HG03097 (cell line): Measurements from ENCODE around the gene GLI2.

Experiments
- ATAC-seq: cut with Tn5 transposase; IDR thresholded peaks from one replicate; pipeline ENCODE4 v1.9.1; 2021; ENCODE audit not compliant: unreplicated experiment, low FRiP score

GLI2 gene

DNA sequence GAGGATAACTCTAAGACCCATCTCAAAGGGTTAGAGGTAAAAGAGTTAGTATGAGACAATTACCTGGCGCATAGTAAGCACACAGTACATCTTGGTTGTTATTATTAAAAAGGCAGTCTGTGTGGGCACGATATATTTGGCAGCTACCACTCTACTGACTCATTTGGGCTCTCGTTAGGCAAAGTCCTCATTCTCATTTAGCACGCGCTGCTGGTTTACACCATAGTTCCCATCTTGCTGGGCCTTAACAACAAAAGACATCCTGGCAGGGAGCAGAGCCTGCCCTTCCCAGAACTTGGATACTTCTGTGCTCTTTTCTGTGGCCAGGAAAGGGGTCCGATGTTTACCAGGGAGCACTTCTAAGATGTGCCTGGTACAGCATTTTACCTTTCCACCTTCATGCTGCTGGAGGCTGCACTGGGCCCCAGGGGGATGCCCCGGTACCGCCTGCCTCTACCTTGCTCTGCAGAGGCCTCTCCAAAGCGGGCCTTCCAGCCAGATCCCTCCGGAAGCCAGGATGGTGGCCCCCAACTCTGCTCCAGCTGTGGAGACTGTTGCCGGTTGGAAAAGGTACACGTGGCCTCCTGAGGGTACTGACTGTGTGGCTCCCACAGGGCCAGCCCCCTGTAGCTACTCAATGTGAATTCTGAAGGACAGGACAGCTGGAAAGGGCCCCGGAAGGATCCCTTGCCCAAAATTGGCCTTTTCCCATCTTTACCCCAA, 15.0 kb downstream of the GLI2 start:
- ATAC-seq: no peak

GRCh38 chr2:120751553-120751952, 15.9 kb downstream of the GLI2 start:
- ATAC-seq: no peak

GRCh38 chr2:120754067-120754960, 18.6 kb downstream of the GLI2 start:
- ATAC-seq: no peak

DNA sequence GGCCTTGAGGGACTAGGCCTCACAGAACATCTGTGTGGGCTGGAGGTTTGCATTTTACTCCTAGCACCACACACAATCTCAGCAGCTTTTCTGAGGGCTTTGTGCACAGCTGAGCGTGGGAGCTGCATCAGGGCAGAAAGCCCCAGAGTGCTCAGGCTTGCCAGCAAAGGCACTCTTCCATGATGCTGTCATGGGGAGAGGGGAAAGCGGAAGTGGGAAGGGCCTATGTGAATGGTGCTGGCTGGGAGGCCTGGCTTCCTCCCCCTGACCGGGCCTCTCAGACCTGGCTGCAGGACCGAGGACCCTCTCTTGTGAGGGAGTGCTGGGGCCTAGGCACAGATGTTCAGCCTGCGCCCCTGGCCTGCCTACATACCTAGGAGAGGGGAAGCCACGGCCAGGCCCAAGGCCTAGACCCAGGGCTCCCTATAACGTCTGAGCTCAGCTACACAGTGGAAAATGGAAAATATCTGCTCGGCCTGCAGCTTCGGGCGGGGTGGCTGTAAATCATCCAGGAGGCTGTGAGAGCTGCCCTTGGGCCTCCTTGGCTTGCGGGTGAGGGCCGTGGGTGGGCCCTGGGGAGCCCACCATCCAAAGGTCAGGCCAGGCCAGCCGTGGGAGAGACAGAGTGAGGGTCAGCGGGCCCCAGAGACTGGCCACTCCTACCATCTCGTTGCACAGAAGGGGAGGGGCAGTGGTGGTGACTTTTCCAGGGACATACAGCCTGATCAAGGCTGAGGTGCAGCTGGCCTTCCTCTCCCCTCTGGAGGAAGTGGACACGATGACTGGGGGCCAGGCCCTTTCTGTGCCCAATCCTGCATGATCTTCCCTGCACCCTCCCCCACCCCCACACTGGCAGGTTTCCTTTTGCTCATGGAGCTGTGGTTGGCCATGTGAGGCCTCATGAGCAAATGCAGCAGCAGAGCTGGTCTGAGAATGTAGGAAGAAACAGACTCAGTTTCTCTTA, 22.8 kb downstream of the GLI2 start:
- ATAC-seq: no peak

DNA sequence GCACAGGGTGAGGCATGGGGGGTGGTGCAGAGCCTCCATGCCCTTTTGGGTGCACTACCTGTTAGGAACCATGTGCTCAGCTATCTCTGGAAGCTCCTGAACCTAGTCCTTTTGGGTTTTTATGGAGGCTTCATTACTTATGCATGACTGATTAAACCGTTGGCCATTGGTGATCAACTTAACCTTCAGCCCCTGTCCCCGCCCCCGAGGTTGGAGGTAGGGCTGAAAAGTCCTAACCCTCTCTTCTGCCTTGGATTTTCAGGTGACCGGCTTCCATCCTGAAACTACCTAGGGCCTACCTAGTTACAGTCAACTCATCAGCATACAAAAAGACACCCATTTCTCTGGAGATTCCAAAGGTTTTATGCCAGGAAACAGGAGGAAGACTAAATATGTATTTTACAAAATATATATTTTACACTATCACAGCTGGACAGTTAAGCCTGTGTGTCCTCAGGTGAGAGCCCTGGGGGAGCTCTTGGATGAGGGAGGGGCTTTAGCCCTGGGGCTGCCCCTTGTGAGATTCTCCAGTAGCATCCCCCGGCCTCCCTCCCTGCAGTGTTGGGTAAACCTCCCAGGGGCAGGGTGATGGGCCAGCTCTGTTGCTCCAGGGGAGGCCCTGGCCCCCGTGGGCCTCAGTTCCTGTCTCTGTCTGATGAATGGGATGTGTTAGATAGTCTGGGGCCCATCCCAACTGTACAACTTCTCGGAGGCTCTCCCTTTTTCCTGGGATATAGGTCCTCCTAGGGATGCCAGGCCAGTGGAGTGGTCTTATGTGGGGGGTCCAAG, 24.1 kb downstream of the GLI2 start:
- ATAC-seq: no peak

- no peak for ATAC-seq
Measured at GRCh38 chr2:120760446-120761135, 24.9 kb downstream of the GLI2 start.

- ATAC-seq: no peak
Measured at GRCh38 chr2:120761164-120761861, 25.6 kb downstream of the GLI2 start.

GRCh38 chr2:120761911-120762310, 26.2 kb downstream of the GLI2 start:
- ATAC-seq: no peak

DNA sequence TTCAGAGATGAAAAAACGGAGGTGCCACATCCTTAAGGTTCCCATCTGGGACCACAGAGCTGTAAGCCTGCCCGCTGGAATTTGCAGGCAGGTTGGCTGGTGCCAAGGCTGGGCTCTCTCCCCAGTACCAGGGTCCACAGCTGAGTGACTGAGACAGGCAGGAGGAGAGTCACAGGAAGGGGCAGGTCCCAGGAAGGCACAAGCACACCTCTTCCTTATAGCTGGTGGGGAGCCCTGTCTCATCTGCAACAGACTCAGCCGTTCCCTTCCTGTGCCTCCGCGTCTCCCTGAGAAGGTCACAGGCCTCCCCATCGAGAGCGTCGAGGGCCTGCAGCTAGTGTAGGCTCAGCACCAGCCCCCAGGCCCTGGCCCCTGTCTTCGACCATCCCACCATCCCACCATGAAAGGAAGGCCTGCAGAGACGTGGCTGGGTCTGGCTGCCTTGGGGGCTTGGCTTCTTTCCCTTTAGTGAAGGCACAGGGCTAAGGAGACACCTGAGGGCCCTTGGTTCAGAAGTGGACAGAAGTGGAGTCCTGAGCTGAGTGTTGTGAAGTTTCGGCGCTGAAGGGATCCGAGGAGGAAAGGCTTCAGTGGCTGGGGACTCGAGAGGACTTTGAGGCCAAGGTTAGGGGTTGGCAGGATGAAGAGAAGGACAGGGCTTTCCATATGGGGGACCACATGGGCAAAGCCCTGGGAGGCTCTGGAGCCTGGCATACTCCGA, 26.8 kb downstream of the GLI2 start:
- ATAC-seq: no peak

DNA sequence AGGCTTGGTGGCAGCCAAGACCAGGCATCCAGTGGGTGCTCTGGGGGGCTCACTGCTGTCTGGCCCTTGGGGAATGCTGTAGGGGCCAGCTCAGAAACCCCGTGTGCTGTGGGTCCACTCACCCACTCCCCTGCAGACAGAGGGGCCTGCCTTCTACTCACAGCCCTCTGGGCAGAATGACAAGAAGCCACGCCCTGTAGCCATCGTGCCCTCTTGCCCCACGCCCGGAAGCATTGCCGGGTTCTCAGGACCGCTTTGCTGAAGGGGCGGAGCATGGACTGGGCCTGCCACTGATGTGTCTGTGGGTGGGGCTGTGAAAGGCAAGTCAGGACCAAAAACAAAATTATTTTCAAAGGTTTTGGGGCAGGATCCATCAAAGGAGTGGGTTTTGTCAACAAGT, 27.8 kb downstream of the GLI2 start:
- ATAC-seq: no peak

- no peak for ATAC-seq
Measured at GRCh38 chr2:120763931-120764330, 28.3 kb downstream of the GLI2 start.

DNA sequence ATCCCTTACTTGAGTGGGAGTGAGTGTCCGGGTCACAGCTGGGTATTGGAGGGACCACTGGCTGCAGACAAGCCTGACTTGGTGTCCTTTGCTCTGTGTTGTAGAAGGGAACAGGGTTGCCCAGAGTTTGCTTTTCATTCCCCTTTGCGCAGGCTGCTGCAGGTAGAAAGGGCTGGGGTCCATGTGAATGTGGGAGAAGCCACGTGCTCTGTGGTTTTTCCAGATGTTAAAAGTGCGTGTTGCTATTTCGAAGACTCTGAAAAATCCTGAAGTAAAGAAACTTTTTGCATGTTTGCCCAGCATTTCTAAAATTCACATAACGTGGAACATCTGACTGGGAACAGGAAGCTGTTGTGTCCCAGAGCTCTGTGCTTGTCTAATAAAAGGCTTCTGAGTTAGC, 28.8 kb downstream of the GLI2 start:
- ATAC-seq: no peak

DNA sequence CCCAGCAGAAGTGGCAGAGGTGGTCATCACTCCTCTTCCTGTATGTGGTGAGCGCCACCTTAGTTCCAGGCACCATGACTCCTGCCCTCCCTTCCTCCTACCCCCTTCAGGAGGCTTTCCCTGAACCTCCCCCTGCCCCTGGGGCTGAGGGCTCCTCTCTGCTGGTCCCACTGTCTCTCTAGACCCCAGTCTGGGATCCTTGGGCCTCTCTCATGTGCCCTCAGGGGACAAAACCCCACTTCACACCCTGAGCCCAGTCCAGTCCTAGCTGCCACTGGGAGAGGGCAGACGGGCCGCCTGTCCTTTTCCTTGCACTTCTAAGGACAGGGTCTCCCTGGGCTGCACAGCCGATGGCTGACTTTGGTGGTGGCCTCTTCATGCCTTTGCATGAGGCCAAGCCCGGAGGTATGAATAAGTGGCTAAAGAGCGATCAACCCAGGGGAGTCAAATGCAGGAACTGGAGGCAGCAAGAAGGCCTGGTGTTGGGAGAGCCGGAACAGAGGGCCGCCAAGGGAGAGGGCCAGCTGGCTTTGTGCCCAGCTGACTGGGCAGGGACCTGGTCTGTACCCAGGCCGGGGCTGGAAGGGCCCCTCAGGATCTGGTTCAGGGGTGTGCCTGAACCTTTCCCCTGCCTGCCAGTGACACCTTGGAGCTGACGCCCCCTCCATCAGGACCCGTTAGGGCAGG, 29.5 kb downstream of the GLI2 start:
- no peak for ATAC-seq

- ATAC-seq: no peak
Measured at GRCh38 chr2:120765678-120766469, 30.2 kb downstream of the GLI2 start.

- ATAC-seq: no peak
Measured at GRCh38 chr2:120766470-120767351, 31.0 kb downstream of the GLI2 start.

GRCh38 chr2:120767486-120768005, 31.9 kb downstream of the GLI2 start:
- ATAC-seq: no peak
